ENCODE data around the gene GPR31.

- TF ChIP-seq CTCF (IDR thresholded peaks at IDR 0.05) (no peak), POLR2AphosphoS5 (IDR thresholded peaks at IDR 0.05) (no peak)
Measured at GRCh38 chr6:167162591-167162990, 4.8 kb upstream of the GPR31 start.

Measured in sigmoid colon (tissue), 4 donors.